Stomach (tissue), 8 donors: ENCODE results near the gene RPE. TPM values are rescaled to one million over a fixed set of nuclear protein-coding genes. Genes with fewer than 3 reads are reported as not detected.

Experiments
- polyA plus RNA-seq, 3 donors: library from polyadenylated mRNA; stranded (reverse); fragments of 200-250 nt; gene quantifications; one replicate each; pipeline ENCODE4 v1.2.3, GENCODE V29; 2013
- total RNA-seq, 5 donors: library from RNA; depleted of rRNA; stranded (reverse); fragments of >200 nt; gene quantifications; one replicate each; pipeline versions ENCODE4 v1.1.0 to v1.2.3, GENCODE V29; 2014 to 2016
- donor health status: healthy with polysubstance abuse.
- donor health status: Bipolar disorder and iron deficiency.
- donor health status: healthy.

RPE gene
- total and polyA plus RNA-seq, 8 donors = 1.2 to 91.2 (median 20.5) TPM

Other genes starting within 250 kb of the RPE start
- 1 to 10 TPM in 2 of 5 donors, under 1 TPM in 2, not detected in 1; 0.29 to 5.1 (median 0.73) TPM for gene UNC80, start 230.8 kb upstream of the RPE start, total RNA-seq
- gene UNC80, start 230.8 kb upstream of the RPE start, polyA plus RNA-seq = under 1 TPM; 0.08 to 0.15 (median 0.12) TPM
- 100 to 1,000 TPM in 1 of 5 donors, 10 to 100 TPM in 3, 1 to 10 TPM in 1; 2.6 to 128 (median 54.5) TPM for gene KANSL1L, start 168.8 kb downstream of the RPE start, total RNA-seq
- 1 to 10 TPM; 4.2 to 7.0 (median 4.5) TPM for gene KANSL1L, start 168.8 kb downstream of the RPE start, polyA plus RNA-seq
- 10 to 100 TPM in 1 of 5 donors, 1 to 10 TPM in 2, not detected in 2; 4.9 to 17.5 (median 6.6) TPM for gene ACADL, start 222.8 kb downstream of the RPE start, total RNA-seq
- gene ACADL, start 222.8 kb downstream of the RPE start, polyA plus RNA-seq = 1 to 10 TPM; 3.3 to 4.9 (median 4.6) TPM